Measurements from ENCODE around the gene CAPN10.

- no peak for TF ChIP-seq POLR2AphosphoS5 (IDR thresholded peaks at IDR 0.05; ENCODE audit: insufficient read depth, low read depth, low read length)
- no peak for TF ChIP-seq POLR2A (IDR thresholded peaks at IDR 0.05; ENCODE audit: low read depth, low read length)
These were observed 8.2 kb downstream of the CAPN10 start for GRCh38 chr2:240594511-240595380.

All from endothelial cell of umbilical vein (primary cell).